Measurements from ENCODE around the gene MRFAP1.
"Not testable (repeated sequence)": the region's sequence is repeated elsewhere in the genome, so short reads cannot be mapped to it uniquely, and the experiment has no call there.

- TF ChIP-seq CTCF, POLR2A (IDR thresholded peaks at IDR 0.05): not testable (repeated sequence)
These were observed 12.0 kb upstream of the MRFAP1 start for GRCh38 chr4:6628484-6628883.
